NOMO-1 (cell line): ENCODE measurements around the gene EPHB1.

Experiments
- DNase-seq, 2 experiments: peaks; one replicate each; lab custom pipeline; 2025; ENCODE audit not compliant: unreplicated experiment in 2 of 2; lab: John Stamatoyannopoulos, UW

The EPHB1 gene

DNA sequence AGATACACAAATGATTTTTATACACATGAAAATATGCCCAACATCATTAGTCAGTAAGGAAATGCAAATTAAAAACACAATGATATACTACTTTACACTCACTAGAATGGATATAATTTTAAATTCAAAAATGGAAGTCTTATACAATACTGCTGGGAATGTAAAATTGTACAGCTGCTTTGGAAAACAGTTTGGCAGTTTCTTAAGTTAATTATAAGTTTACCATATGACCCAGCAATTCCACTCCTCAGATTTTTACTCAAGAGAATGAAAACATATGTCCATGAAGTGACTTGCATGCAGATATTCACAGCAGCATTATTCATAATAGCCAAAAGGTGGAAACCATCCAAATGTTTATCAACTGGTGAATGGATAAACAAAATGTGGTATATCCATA, 281.3 kb downstream of the EPHB1 start:
- no peak for DNase-seq

DNA sequence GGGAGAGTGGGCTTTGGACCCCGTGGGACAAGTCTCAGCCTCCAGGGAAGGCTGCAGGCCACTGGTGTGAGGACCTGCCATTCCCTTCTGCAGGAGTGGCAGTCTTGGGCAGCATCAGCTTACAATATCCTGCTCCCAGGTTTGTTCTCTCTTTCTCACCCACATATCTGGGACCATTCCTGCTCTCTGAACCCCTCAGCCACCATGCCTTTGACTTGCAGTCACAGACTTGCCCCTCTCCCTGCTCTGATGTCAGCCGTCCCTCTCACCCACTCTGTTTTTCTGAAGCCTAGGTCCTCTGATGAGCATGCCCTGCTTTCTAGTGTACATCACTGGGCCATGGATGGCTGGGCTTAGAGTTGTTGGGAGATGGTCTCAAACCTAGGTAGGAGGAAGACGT, 282.1 kb downstream of the EPHB1 start:
- no peak for DNase-seq

DNA sequence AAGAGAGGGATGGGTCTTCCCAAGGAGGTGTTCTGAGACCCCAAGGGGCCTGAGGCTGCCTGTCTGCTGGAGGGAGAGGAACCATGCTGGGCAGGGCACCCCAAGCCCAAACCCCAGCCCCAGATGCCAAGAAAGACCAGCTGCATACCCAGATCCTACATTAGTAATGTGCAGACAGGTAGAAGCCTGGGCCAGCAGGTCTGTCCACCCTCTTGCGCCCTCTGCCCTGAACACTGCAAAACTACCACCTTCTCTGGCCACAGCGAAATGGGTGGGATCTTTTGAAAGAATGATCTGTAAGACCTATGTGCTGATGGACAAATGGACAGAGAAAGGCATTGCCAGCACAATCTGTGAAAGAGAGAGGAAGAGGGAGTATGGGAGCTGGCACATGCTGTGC, 283.2 kb downstream of the EPHB1 start:
- no peak for DNase-seq

DNA sequence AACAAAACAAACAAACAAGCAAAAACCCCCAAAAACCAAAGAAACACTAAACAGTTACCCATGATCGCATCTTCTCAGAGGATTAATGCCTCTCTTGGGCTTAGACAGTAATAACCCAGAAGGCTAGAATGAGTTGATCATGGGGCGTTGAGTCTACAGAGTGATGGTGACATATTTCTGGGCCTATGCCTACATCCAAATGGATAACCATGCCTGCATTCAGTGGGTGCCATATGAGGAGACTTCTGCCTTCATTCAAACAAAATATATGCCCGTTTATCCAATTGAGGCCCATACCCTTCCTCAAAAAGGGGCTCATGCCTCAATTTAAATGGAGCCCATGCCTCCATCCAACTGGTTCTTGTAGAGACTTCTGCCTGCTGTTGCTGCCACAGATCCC, 284.0 kb downstream of the EPHB1 start:
- DNase-seq: no peak

DNA sequence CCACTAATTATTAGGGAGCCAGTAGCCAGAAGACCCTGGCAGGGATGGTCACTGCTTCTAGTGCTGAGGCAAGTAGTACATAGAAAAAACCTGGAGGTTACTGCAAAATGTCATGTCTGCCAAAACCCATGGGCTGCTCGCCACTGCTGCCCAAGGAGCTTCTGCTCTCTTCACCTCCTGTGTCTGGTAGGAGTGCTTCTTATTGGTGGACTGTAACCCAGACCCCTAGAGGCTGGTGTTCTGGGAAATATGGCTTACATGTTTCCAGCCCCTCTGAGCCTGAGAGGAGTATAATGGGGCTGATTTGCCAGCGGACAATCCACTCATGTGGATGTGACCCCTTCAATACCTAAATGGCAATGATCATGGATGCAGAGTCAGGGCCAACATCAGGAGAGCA, 286.4 kb downstream of the EPHB1 start:
- DNase-seq: no peak

DNA sequence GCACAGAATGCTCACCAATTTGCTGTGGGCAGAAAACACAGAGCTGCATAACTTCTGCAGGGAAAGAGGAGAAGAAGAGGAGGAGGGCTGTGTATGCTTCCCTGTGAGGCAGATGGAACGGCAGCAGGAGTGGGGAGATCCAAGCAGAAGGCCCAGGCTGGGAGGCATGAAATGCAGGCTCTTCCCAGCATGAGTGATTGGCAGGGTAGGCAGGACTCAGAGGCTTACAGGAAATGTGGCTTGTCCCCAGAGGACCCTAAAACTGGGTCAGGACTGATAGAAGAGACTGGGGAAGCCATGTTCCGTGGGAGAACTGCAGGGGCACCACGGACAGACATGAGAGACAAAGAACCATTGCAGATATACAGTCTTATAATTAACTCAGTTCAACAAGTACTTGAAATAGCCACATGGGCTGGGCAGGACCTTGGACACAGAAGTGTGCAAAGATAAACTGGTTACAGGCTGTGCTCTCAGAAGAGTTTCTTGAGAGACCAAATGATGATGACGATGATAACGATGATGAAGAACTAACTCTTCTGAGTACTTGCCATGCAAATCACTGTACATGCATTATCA, 286.9 kb downstream of the EPHB1 start:
- no peak for DNase-seq

DNA sequence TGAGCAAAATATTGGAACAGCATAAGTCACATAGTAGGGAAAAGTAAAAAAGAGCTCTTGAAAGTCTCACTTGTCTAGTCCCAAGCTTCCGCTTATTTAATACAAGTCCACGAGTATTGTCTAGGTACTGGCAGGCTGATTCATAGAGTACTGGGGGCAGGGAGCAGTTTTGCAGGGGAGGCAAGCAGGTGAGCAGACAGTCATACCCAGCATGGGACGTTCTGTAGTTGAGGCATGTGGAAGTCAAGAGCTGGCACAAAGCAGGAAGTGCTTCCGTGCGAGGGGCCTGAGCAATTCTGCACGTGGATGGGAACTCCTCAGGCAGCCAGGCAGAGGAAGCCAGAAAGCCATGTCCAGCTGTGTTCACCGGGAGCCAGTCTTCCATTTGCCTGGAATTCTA, 287.6 kb downstream of the EPHB1 start:
- DNase-seq: no peak

DNA sequence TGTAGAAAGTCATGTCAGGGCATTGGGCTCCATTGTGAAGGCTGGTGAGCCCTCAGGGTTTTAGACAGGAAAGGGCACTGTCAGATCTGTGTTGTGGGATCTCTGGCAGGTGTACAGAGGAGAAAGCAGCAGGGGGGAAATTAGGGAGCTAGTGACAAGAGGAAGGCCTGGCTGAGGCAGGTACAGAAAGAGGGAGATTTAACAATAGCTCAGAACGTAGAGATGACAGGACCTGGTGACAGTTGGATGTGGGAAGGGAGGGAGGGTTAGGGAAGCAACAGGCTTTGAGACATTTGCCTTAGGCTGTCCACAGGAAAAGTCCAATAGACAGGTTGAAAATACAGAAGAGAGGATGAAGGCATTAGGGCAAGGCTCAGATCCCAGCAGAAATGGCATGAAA, 288.1 kb downstream of the EPHB1 start:
- no peak for DNase-seq

DNA sequence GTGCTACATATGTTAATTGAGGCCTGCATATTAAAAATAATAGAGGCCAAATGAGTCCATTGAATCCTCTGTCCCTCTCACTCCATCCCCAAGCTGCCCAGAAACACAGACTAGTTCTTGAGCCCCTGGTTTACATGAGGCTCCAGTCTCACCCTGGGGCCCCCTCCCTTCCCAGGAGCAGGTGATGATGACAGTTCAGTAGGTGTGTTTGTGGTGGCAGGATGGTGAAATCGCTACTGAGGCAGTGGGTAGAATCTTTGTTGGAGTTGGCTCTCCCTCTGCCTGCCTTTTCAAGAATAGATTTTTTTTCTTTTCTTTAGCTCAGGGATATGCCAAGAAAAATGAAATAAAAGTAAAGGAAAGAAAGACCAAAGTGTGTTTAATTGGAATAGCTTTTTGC, 288.7 kb downstream of the EPHB1 start:
- no peak for DNase-seq

DNA sequence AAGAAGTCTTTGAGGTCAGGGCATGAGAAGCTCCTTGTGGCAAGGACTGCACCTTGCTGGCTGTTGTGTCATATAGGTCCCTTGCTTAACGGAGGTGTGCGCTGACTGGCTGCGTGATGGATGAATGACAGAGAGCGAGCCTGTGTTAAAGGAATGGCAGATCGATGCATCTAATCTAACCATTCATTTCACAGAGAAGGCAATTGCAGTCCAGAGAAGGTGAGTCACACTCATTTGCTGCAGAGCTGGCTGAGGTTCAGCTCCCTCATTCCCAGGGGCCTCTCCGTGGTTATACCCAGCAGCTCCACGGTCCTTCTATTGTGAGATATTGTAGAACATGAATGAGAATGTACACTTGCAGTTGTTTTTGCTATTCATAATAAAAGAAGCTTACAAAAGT, 289.3 kb downstream of the EPHB1 start:
- no peak for DNase-seq

DNA sequence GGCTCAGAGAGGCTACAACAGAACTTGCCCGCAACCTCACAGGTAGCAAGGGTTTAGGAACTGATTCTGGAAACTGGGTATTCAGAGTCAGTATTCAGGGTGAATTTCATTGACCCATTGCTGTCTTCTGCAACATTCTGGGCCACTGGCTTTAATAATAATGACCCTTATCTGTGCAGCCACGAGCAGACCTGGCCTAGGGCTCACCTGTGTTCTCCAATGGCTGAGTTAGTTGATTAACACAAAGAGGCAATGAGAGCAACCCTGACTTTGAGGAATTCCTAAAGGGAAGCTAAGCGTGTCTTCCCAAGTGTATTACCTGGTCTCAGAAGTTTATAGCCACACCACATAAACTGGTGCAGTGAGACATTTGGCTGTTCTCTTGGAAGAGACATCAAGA, 289.9 kb downstream of the EPHB1 start:
- no peak for DNase-seq

DNA sequence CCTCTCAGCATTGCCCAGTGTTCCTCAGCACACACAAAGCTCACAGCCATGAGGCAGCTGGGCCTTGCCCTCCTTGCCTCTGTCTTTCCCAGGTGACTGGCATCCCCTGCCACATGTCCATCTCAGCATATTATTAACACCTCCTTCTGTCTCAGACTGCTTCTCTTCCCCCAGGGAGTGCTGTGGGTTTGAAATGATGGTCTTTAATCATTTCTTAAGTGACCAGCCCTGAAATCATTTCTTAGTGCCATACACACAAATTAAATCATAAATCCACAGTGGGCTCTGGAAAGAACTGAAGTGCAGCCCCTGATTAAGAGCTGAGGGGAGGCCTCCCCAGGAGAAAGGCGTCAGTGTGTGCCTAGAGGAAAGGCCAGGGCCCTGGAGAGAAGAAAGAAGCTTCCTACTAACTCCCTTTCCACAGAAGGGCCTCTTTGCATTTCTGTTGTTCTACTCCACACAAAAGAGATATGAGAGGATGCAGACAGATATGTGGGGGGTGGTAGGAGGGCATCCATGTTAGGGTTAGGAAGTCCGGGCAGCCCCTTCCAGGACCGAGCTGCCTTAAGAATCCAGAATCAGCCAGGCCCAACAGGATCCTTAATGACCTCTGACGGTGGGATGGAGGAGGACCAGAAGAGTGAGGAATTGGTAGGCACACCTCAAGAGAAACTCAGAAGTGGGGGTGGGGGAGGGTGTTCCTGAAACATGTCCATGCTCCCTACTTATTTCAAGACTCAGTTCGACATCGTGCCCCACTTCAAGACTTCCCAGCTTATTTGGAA, 290.8 kb downstream of the EPHB1 start:
- DNase-seq: no peak

DNA sequence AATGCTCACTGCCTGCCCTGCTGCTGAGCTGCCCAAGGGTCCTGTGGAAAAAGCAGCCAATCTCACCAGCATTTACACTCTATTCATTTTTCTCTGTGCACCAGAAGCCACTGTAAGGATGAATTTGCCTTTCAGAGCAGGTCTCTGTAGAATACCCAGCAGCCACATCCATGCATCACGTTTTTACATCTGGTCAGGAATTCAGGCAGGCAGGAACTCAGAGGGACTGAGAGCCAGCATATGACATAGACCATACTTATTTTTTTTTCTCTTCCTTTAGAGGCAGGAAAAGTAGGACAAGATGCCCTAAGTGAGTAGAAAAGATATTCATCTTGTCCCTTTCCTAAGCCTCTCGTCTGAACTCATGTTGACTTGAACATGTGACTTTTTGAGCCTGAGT, 292.7 kb downstream of the EPHB1 start:
- DNase-seq: no peak

DNA sequence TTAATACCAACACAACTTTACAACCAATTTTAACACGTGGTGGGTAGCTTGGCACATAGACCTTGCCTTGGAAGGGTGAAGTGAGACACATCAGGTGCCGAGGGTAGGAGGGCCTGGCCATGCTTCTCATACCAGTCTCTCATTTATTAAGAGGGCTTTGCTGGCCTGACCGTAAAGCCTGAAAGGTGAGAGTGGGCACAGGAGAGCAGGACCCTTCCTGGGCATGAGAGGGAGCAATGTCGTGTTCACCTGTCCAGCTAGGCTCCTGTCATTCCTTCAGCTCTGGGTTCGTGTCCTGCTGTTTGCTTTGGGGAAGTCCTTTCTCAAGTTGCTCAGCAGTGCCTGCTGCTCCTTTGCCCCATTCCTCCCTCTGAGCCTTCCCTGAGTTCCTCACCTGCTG, 294.4 kb downstream of the EPHB1 start:
- no peak for DNase-seq

DNA sequence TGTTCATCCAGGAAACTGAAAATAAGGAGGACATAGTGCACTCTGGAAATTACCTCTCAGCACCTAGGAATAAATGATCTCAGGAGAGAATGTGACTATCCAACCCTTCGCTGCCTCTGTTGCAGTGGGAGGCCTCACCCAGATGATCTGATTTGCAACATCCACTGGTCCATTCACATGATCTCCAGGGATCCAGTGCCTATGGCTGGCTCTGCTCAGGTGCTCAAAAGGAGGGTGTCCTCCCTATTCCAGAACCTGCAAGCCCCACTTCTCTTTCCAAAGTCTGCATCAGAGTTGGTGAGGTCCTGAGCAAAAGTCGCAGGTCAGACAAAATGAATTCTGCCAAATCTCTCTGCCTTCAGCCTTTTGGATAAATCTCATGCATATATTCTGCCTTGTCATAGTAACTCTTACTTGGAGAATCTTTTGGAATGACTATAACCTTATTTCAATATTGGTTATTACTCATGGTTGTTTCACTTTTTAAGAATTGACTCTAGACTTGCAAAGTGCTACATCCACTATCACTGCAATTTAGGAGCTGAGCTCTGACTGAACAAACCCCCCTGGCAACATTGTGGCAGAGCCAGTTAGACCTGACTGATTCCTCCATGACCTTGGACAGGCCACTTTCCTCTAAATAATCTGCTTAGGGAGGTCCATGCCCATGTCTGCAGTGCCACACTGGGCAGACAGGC, 295.1 kb downstream of the EPHB1 start:
- no peak for DNase-seq

DNA sequence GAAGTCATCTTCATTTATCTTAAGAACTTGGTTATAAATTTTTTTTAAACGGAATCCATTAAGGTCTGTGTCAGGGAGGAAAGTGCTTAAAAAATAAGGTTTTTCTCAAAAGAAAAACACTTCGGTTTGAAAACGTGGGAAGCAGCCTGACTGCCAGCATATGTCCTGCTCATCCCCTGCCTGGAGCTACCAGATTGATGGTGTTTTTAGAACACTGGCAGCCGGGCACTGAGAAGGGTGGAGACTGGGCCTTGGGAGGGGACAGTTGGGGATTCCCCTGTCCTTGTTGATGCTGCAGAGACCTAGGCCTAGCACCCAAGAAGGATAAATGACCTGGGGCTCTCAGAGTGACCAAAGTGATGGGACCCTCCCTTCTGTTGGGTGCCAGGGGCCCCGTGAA, 296.9 kb downstream of the EPHB1 start:
- DNase-seq: no peak

DNA sequence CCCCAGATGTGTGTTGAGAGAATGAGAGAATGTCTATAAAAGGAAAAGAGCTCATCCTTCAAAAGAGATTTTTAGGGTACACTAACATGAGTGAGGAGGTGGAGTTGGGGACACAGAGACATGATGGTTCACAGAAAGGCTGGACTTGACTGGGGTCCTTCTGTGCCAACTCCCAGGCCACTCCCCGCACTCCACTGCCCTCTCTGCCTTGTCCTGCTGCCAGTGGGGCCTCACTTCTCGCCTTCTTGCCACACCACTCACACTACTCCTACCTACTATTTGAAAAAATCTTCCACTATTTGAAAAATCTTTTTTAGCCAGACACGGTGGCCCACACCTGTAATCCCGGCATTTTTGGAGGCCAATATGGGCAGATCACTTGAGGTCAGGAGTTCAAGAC, 298.1 kb downstream of the EPHB1 start:
- DNase-seq: no peak

DNA sequence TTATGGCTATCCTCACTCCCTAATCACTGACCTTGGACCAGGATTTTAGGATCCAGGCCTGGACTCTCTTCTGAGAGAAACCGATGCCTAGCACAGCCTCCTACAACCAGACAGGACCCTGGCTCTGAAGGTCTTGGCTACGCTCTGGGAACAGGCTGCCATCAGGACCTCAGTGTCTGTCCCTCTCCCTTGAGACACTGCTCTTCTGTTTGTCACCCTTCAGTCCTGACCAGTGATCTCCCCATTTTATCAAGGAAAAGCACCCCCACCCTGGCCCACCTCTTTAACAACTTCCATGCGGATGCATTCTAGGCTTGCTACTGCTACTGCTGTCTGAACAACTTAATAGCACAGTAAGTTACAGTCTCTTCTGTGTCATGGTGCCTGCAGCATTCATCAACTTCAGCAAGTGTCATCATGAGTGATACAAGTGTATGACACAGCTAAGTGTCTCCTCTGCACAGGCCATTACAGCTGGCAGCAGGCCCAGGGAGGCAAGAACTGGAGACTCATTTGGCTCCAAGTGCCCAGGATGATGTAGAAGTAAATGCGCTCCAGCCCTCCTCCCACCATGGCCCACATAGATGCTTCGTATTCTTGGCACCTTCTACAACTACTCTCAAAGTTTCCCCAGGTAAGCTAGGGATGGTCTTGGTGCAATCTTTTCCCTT, 302.4 kb downstream of the EPHB1 start:
- no peak for DNase-seq

DNA sequence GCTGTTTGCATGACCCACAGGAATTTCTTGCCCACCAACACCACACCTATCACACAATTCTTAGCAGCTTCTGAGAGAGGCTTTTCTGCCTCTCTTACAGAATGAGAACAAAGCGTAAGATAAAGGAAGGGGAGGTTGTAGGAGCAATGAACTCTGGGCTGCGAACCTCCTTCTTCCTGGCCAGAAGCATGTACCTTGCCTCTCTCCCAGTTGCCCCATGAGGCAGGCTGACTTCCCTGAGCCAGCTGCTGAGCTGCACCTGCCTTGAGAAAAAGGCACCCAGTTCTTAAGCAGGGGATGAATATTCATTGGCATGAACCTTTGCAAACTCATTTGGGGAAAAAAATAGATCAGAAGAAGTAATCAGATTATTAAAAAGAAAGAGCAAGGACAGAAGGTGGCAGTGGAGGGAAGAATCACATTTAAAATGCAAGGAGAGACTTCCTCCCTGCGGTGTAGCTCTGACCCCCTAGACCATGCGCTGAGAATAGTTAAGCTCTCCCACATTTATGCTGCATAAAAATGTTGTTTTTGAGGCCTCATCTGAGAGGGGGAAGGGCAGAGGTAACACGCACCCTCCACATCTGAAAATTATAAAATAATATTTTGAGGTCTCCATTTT, 304.8 kb downstream of the EPHB1 start:
- DNase-seq: no peak

DNA sequence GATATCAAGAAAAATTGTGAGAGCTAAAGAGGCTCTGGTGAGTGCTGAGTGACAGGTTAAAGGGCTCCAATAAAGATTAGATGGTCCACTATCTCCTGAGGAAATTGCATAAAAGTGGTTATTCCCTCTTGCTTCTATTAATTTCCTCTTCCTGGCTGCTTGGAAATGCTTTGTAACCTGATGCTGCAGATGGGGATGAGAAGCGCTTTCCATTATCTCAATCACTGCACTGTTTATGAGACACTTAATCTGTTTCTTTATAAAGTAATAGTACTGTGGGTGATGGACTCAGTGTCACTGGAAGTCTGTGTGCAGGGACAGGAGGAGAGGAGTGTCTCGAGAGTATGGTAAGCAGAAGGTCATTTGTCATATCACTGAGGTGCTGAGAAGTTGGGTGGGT, 305.3 kb downstream of the EPHB1 start:
- DNase-seq: no peak

DNA sequence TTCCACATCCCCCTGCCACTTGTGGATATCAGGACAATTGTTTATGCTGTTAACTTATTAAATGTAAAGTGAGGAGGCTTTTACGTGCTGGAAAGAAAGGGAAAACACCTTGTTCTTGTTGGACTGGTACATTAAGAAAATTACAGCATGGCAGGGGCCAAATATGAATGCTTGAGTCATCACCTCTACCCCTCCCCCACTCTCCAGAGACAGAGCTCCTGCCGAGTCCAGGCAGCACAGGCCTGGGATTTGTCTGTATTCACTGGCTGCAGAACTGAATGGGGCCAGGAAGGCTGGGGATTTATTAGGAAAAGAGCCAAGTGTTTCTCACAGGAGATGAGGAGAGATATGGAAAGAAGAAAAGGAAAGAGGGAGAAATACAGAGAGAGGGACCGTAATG, 308.9 kb downstream of the EPHB1 start:
- DNase-seq: no peak
